Esophagus squamous epithelium (tissue), 4 donors: ENCODE data around the gene FUT2.

Experiments
- CTCF ChIP-seq, 6 experiments: fragments of 450-650 bp in 4 of 6; fragments of 200-600 bp in 2 of 6; sonication (generic) in 2 of 6; IDR thresholded peaks; one replicate each; pipeline ENCODE4 v1.5.1; 2016 to 2019; ENCODE audit warnings: antibody characterized with exemption in 6 of 6, mild to moderate bottlenecking in 4 of 6, moderate library complexity in 4 of 6
- POLR2A ChIP-seq, 4 donors: fragments of 450-650 bp; IDR thresholded peaks; one replicate each; pipeline ENCODE4 v1.6.1; 2017; ENCODE audit warnings: antibody characterized with exemption in 4 of 4, mild to moderate bottlenecking in 4 of 4, moderate library complexity in 3 of 4

GRCh38 chr19:48746110-48746509, 50.3 kb downstream of the FUT2 start:
- no peak for TF ChIP-seq CTCF (IDR thresholded peaks at IDR 0.05)
- no peak for TF ChIP-seq POLR2A (IDR thresholded peaks at IDR 0.05)
